ENCODE results near the gene UTP20.

- TF ChIP-seq CTCF (IDR thresholded peaks at IDR 0.05; ENCODE audit: low read depth, low read length, poor library complexity, severe bottlenecking) (no peak), EZH2phosphoT487 (IDR thresholded peaks at IDR 0.05; ENCODE audit: borderline replicate concordance, low read length) (no peak)
These were observed 76.9 kb downstream of the UTP20 start for GRCh38 chr12:101356794-101357193.

All from DOHH2 (cell line).